Measurements from ENCODE around the gene UBXN2A.

UBXN2A gene

DNA sequence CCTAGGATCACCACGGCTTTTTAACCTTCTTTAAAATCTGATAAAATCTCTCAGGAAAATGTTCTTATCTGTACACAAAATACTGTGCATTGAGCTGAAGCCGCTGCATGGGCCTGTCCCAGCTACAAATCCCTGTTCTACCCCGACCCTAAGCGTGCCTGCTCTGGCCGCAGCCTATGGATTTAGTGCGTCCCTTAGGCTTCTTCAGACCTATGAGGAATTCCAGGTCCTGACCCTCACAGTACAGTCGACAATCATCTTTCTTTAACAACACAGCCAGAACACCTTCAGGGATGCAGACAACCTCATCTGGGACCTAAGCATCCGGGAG lies 107.4 kb downstream of the UBXN2A start:
- DNase-seq, result no peak

DNA sequence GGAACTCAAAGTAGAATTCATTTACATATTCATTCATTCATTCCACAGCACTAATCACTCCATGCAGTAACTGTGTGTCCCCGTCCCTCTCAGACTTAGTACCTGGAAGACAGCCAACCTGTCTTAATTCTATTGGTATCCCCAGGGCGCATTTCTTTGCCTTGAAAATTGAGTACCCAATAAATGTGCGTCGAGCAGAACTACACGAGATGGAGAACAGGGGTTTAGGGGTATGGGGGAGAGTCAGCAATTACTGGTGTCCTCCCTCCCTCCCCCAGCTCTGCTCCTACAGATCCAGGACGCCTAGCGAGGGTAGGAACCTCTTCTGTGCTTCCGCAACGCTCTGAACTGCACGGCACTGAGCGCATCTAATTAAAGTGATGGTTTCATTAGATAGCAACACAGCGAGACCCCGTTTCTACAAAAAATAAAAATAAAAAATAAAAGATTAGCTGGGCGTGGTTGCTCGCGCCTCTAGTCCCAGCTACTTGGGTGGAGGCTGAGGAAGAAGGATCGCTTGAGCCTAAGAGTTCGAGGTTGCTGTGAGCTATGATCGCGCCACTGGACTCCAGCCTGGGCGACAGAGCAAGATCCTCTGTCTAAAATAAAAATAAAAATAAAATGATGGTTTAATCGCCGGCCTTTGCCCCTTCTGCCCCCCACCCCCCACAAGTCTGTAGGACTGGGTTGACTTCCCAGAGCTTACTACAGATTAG lies 108.7 kb downstream of the UBXN2A start:
- no peak for DNase-seq

DNA sequence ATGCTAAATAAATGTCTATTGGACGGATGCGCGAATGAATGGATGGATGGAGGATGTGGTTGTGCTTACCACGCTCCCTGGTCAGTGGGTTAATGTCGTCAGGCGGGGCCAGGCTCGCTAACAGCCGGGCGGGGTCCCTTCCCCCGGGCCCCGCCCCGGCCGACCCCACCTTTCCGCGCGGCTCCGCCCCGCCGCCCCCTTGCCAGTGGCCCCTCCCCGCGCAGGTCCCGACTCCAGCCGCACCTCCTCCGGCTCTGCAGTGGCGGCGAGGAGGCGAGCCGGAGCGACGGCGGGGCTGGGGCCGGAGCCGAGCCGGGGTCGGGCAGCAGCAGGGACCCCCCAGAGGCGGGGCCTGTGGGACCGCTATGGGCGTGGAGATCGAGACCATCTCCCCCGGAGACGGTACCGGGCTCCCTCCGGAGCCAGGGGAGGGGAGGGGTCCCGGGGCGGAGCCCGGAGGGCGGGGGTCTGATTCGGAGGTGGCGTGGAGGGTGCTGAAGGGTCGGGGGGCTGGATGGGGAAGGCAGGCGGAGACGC lies 109.3 kb downstream of the UBXN2A start, which contains the start of gene FKBP1B:
TSS of gene FKBP1B (plus strand) at position 257 of the 537 bp plus-strand sequence. CDS start at position 366, 109 bp downstream.
- peak; percentile 84 for DNase-seq

DNA sequence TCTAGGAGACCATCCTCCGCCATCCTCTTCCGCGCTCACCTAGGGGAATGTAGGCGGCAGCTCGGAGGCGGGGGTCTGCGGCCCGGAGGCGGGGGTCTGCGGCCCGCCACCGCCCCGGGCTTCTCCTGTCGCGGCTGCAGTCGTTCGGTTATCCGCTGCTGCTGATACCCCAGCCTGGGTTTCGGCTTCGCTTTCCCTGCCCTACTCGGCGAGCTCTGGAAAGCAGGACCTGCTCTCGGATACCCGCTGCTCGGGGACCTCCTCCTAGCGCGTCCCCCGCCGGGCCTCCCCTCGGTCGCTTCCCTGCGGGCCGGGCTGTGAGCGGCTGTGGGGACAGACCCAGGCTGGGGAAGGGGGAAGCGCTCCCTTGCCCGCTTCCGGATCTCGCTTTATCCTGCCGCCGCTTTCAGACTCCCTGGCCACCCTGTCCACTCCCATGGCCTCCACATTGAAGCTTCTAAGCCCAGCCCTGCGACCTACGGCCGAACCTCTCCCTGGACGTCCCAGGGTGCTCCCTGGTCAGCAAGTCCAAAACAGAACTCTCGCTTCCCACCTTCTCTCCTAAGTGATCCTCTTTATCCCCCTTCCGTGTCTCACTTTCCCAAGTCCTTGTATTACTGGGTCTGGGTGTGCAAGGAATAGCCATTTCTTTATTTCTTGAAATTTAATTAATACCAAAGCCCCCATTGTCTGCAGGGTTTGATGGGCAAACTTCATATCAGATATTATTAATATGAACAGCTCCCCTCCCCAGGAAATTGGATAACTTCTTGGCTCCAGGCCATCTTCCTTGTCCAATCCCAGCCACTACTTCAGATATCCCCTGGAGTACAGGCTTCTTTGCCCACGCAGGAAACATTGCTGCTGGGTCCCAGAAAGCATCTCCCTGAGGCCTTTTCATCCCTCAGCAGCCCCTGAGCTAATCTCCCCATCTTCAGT lies 110.0 kb downstream of the UBXN2A start:
- DNase-seq, result peak; percentile 61

DNA sequence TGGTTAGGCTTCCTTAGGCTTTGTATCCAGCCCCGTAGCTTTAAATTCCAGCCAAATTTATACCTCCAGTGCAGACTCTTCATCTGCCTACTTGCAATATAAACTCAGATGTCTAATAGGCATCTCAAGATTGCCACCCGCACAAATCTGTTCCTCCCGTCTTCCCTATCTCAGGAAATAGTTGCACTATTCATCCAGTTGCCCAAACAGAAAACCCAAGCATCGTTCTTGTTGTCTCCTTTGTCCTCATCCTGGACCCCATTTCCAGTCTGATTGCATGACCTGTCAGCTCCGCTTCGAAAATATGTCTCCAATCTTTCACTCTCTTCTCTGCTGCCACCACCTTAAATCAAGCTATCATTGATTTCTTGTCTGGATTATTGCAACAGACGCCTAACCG lies 111.6 kb downstream of the UBXN2A start:
- peak; percentile 7 for DNase-seq

DNA sequence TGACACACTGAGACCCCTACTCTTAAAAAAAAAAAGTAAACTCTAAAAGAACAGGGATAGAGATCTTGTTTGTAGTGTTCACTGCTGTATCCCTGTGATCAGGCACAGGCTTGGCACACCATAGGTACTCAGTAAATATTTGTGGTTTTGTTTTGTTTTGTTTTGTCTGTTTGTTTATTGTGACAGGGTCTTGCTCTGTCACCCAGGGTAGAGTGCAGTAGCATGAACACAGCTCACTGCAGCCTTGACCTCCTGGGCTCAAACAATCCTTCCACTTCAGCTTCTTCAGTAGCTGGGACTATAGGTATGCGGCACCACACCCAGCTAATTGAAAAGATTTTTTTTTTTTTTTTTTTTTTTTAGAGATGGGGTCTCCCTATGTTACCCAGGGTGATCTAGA lies 112.7 kb downstream of the UBXN2A start:
- peak; percentile 12 for DNase-seq
